ENCODE data around the gene TUT1.

GRCh38 chr11:62591448-62592145, at the start of gene TUT1:
- TF ChIP-seq CTCF (IDR thresholded peaks at IDR 0.05) (peak in 3 of 4 donors; percentile 9 to 16 (median 10)), POLR2A (IDR thresholded peaks at IDR 0.05) (peak; percentile 92)
